Measurements from ENCODE around the gene HLCS. TPM values are rescaled to one million over a fixed set of nuclear protein-coding genes. Genes with fewer than 3 reads are reported as not detected.

Gene HLCS
- total RNA-seq, 1 donor from 2014 or later: 15.5 TPM

DNA sequence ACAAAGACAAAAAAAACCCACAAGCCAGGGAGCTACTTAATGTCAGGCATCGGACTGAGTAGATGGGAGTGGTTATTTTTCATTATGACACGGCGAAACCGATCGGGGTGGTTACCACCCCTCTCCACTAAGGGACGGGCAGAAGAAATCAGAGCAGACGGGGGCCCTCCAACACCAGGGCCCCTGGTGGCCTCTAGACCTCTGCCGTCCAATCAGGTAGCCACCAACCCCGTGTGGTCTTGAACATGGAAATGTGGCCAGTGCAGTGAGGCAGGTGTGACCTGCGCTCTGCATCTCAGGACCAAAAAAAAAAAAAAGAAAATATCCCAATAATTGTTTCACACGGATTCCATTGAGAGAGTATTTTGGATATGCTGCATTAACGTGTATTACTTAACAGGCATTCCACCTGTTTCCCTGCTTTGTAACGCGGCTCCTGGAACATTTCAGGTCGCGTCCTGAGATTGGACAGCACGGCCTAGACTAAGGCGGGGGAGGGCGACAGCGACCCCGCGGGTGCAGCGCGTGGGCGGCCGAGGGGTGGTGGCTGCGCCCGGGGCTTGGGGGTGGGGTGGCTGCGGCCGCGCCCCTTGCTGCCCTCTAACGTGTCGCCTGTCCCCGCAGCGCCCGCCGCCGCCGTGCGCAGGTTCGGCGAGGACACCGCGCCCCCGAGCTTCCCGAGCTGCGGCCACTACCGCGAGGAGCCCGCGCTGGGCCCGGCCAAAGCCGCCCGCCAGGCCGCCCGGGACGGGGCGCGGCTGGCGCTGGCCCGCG lies 219.2 kb downstream of the HLCS start:
- DNase-seq (ENCODE audit: low spot score): no peak

DNA sequence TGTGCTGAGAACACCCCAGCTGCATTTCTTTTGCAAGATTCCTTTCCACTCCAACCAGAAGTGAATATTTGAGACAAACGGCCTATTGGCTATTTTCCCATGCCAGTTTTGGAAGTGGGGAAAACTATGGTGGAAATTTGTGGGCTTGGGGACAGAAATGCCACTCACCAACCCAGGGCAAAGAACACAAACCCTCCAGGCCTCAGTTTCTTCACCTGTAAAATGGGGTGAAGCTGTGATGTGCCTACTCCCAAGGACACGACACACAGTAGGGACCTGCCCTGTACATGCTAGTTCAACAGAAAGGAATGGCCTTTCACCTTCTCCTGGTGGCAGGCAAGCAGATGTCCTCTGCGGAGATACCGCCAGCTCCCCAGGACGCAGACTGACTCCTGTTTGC lies 221.0 kb downstream of the HLCS start:
- no peak for DNase-seq (ENCODE audit: low spot score)

DNA sequence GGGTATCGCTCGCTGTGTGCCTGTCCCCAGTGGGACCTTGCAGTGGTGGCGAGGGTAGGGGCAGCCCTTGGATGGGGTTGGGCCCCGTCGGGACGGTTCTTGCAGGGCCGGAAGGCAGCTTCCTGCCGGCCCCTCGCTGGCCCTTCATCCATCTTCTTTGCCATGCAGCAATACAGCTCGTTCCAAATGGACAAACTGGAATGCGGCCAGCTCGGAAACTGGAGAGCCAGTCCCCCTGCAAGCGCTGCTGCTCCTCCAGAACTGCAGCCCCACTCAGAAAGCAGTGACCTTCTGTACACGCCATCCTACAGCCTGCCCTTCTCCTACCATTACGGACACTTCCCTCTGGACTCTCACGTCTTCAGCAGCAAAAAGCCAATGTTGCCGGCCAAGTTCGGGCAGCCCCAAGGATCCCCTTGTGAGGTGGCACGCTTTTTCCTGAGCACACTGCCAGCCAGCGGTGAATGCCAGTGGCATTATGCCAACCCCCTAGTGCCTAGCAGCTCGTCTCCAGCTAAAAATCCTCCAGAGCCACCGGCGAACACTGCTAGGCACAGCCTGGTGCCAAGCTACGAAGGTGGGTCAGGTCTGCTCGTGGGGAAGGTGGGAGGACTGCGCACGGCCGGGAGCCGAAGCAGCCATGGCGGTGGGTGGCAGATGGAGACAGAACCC lies 221.8 kb downstream of the HLCS start:
- DNase-seq (ENCODE audit: low spot score): no peak

DNA sequence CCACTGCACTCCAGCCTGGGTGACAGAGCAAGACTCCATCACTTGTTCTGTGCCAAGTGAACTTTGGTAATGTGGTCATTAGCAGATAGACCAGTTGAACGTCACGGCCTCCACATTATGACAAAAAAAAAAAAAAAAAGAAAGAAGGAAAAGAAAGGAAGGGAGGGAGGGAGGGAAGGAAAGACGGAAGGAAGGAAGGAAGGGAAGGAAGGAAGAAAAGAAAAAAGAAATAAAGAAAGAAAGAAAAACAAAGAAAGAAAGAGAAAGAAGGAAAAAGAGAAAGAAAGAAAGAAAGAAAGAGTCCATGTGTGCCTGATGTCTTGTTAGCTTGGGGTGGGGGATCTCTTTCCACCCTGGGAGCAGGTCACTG lies 222.3 kb downstream of the HLCS start:
- DNase-seq (ENCODE audit: low spot score): no peak

DNA sequence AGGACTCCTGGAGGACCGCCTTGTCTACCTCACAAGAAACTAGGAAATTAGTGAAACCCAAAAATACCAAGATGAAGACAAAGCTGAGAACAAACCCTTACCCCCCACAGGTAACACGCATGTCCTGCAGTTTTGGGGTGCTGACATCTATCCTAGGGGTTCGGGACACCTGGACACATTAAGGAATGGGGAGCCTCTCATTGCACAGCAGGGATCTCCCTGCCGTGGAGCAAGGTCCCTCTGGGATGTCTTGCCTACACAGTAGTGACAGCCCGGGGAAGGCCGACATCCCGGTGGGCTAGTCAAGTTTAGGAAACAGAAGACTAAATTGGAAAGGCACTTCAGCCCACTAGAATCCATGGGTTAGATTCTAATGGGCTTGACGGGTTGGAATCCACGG lies 223.0 kb downstream of the HLCS start:
- no peak for DNase-seq (ENCODE audit: low spot score)

DNA sequence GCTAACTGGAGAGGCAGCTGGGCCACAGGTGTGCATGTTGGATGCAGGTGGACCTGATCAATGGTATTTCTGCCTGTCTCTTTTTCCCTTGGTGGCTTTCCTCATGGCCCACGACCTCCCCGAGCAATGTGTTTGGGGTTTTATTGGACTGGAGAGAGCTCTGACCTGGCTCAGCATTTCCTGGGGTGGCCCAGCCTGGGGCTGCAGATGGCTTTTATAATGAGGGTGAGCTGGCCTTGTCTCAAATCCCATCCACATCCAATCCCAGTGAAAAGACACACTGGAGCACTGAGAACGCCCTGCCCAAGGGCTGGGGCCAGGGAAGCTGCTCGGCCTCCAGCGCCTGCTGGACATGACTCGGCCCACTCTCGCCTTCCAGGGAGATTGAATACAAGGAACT lies 223.5 kb downstream of the HLCS start:
- no peak for DNase-seq (ENCODE audit: low spot score)

DNA sequence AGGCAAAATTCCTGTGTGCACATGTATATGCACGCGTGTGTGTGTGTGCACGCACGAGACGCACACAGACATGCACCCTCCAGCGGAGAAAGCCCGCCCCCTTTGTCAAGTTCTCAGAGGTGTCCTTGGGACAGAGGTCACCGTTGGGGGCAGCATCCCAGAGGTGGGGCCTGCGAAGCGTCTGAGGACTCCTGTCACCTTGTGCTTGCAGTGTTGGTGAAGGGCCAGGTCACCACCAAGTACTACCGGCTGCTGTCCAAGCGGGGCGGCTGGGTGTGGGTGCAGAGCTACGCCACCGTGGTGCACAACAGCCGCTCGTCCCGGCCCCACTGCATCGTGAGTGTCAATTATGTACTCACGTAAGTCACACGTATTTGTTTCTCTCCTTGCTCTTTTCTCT lies 225.0 kb downstream of the HLCS start:
- DNase-seq (ENCODE audit: low spot score): no peak

DNA sequence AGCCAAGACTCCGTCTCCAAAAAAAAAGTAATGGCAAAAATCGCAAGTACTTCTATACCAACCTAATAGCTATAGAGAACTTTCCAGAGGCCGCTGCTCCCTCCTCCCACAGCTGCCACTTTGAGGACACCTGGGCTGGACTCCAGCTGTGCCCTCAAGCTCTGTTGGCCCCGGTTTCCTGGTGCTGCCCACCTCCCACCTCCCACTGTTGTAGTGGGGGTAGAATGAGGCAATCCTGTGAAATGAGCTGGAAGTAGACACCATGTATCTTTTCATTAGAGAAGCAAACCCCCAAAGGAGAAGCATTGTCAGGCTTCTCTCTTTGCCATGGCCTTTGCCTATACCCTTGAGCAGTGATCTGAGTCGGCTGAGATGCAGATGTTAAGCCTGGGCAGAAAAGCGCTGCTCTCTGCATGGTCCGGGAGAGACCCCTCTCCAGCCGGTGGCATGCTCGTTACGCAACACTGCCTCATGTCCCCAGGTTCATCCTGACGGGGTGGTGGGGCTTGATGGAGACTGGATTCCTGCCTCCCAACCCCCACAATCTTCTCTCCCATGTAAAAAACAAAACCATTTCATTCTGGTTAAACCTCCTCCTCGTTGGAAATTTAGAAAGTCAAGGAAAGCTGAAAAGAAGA lies 227.9 kb downstream of the HLCS start:
- no peak for DNase-seq (ENCODE audit: low spot score)

DNA sequence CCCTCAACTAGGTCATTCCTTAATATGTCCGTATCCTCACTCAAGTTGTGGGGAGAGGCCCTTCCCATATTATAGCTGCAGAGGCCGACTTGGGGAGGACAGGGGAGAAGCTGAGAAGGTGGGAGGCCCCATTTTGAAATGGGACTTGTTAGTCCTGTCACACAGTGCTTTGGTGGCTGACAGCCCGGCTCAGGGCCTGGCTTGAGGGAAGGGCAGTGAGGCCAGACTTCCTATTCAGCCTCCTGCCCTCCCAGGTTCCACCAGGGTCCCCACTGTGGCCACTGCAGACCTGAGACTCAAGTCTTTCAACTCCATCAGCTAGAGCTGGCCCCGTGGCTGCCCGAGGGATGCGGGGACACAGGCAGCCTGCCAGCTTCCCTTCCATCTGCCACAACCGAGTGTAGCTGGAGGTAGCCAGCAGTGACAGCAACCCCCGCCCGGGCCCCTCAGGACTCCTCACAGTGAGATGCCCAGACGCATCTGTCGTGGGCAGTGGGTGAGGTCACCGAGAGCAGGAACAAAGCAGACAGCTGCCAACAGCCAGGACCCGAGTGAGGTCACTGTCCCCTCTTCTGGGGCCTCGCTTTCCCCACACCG lies 230.6 kb downstream of the HLCS start:
- DNase-seq (ENCODE audit: low spot score): no peak

DNA sequence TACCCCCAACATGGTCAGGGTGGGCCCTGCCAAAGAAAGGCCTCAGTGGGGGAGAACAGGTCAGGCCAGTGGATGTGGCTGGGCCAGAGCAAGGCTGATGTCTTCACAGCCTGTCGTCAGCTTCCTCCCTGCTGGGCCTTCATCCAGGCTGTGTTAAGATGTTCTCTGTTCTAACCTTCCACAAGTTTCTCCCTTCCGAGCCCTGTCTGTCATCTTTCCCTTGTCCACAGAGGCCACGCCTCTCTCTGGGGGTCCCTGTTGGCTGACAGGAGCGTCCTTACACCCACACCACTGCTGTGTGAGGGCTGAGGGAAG lies 231.3 kb downstream of the HLCS start:
- no peak for DNase-seq (ENCODE audit: low spot score)

DNA sequence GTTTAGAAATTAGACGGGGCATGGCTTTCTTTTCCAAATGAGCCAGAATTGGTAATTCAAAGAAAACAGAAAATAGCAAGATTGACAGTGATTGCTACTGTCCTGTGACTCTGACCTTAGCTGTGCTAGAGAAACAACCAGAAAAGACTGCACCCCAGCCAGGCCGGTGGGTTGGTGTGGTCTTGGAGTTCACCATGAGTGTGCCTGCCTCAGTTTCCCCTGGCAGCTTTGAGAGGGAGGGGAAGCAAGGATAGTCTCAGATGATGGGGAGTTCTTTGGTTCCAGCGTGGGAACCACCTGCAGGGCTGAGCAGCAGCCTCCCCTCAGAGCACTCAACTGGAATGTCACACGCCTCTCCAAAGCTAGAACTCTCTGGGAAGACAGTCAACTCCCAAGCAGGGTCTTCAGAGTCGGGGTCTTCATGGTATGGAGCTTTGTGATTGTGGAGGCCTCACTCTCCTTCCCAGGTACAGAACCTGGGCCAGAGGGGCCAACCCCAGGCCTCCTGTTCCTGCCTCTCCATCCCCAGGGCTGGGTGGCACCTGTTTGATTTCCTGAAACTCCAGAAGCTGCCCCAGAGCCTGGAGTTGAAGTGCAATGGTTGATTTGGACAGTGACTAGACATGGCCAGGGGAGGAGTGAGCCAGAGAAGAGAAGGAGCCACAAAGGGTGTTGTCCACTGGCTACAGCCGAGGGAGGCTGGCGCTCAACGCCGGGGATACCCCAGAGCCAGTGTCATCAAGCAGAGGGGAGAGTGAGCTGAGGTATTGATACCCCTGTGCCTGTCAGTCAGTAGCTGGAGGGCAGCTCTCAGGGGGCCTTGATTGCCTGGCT lies 231.9 kb downstream of the HLCS start:
- DNase-seq (ENCODE audit: low spot score): no peak

DNA sequence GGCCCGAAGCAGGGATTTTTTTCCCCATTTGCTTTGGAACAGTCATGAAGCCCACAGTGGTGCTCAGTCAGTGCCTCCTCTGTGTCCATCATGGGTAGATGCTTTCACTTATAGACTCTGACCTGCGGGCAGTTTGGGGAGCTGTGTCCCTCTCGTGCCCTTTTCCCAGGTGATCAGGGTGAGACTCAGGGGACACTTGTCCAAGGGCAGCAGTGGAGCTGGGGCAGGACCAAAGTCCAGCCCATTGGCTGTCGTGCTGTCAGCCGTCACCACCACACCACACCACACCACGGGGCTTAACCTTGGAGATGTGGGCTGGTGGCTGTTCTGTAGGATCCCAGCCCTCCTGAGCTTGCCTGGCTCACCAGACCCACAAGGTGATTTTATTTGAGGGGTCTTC lies 232.6 kb downstream of the HLCS start:
- DNase-seq (ENCODE audit: low spot score): no peak

DNA sequence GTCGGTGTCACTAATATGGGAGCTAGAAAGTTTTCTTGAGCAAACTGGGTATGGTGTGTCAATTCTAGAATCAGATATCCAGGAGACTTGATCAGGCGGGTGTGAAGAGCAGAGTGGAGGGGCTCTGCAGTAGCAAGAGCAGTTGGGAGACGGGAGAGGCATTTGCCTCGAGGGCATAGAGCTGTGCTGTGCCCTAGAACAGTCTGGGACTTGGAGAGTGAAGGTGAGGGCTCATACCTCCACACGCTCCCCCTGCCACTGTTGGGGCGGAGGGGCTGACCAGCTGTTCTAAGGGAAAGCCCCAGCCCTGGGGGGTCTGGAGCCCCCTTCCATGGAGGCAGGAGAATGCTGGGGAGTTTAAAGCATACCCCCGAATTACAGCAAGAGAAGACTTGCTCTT lies 233.7 kb downstream of the HLCS start:
- DNase-seq (ENCODE audit: low spot score): no peak

DNA sequence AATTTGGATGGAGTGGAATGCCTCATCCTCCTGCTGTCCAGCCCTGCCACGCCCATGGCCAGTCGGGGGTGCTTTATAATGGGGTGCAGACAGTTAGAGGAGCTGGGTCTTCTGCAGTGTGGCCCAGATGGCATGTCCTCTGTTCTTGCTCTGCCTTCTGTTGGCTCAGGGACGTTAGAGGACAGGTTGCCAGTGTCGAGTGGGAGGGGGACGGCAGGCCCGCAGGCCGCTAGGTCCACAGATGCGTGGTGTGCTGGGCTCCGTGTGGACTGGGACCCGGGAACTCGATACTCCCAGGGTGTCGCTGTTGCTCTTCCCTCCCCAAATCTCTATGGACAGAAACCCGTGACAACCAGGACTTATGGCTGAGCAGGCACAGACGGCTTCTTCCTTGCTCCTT lies 234.3 kb downstream of the HLCS start:
- DNase-seq (ENCODE audit: low spot score): no peak

DNA sequence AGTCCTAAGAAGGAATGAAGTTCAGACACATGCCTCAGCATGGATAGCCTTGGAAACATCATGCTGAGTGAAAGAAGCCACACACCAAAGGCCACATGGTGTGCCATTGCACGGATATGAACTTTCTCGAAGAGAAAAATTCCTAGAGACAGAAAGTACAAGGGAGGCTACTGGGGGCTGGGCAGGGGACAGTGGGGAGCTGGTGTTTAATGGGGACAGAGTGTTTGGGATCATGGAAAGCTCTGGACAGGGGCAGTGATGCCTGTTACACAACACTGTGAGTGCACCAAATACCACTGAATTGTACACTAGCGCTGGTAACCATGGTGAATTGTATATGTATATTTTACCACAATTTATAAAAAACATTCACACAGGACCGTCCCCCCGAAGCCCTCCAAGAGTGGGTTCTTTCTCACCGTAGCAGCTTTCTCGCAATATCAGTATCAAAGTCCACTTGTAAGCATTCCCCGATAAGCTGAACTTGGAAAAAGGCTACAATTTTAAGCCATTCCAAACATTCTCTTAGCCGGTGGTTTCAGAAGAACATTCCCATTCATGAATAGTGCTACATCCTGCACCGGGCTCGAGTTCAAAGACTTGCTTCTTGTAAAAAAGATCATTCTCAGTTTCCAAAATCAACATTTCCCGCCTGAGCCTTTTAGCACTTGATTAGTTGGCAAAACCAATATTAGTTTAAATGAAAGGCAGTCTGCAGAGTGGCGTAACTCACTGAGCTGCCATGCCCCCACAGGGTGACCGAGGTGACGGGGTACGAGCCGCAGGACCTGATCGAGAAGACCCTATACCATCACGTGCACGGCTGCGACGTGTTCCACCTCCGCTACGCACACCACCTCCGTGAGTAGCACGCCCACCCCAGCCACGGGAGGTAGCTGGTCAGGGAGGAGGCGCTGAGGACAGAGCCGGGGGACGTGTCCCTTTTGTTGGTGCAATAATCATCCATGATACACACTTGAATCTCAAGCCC lies 235.9 kb downstream of the HLCS start:
- DNase-seq (ENCODE audit: low spot score): no peak

DNA sequence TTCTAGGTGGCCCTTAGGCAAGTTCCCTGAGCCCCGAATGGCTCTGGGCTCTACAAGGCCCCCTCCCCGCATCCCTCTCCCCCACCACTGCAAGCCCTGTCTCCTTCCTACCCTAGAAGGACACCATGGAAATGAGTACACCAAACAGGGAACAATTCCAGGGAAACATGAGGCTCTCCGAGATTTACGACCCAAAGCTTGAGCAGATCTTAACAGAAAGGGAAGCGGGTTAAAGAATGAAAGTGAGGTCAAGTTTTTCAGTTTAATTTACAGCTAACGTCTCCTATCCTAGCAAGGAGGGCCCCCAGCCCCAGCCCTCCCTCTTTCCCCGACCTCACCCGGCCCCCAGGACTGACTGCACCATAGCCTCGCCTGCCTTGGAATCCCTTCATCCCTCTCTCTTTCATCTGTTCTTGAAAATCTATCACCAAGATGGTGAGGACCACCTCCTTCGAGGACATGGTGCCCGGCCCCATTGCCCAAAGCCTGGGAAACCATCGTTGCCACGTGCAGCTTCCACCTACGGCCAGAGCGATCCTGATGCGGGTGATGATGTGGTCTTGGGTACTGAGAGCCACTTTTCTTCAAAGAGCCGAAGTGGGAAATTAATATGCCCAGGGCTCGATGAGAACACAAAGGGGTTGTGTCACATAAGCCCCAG lies 237.0 kb downstream of the HLCS start:
- no peak for DNase-seq (ENCODE audit: low spot score)

DNA sequence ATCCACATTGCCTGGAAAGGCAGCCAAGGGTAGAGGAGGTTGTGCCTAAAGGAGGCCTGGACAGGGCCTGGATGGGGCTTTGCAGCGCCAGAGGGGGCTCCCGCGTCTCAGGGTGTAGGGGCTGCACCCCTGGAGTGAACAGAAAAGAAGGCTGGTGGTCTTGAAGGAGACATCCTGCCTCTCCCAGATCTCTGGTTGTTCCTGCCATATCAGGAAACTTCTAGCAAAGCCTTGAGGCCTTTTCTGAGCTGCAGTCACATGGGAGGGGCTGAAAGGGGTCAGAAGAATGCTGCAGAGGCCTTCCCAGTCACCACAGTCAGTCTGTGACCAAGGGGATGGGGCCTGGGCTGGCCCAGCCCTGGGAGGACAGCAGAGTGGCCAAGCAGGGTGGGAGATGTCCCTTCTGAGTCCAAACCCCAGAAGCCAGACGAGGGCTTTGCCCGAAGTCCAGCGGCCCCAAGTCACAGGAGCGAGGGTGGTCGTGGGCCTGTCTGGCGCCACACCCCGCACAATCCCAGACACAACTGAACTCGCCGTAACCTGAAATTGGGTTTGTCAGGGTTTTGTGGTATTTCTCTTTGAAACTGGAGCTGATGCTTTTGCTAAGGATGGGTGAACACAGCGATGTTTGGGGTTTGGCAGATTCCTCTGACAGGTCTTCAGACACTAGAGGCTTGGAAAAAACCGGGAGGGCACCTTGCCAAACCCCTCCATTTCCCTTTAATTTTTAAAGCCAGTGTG lies 237.9 kb downstream of the HLCS start:
- DNase-seq (ENCODE audit: low spot score): no peak

DNA sequence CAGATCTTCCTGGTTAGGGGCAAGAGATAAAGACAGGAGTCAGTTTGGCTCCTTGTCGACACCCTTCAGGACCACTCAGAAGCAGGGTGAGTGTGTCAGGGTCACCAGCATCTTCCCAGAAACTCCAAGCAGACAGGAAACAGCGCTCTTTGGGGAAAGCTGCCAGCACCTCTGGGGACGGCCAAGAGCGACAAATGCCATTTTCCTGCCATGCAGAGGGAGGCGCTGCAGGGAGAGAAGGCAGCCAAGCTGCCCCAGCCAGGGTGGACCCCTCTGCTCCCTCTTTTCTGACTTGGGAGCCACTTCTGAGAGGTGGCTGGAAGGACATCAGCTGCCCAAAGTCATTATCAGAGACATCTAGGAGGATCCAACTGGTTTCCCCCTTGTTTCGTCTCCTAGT lies 238.6 kb downstream of the HLCS start:
- no peak for DNase-seq (ENCODE audit: low spot score)

DNA sequence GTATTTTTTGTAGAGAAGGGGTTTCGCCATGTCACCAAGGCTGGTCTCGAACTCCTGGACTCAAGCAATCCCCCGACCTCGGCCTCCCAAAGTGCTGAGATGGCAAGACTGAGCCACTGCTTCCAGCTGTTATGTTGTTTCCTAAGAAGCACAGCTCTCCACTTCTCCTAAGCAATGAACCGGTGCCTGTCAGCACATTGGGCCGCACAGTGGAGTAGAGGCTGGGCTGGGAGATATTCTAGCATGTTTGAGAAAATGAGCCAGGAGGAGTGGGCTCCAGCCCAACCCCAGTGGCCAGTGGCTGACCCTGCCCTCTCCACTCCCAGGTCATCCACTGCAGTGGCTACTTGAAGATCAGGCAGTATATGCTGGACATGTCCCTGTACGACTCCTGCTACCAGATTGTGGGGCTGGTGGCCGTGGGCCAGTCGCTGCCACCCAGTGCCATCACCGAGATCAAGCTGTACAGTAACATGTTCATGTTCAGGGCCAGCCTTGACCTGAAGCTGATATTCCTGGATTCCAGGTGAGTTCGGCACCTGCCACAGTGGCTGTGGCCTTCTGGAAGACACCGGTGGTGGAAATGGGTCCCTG lies 240.6 kb downstream of the HLCS start:
- no peak for DNase-seq (ENCODE audit: low spot score)
